Epithelial cell of esophagus (primary cell): ENCODE data around the gene IL1F10.

ENCODE experiments used
- DNase-seq: peaks from one replicate; pipeline ENCODE4 v3.0.0; 2010; ENCODE audit warnings: low read depth
- H3K4me3 ChIP-seq: 2 replicates; pipeline ENCODE4 v1.5.1; 2011; ENCODE audit warnings: mild to moderate bottlenecking, low read length, control low read depth
- TF ChIP-seq, protein P1 (sequence below): IDR thresholded peaks from 2 replicates; pipeline ENCODE4 v1.5.1; 2011; ENCODE audit warnings: low read depth, mild to moderate bottlenecking, low read length, control low read depth, inconsistent platforms; ENCODE audit not compliant: insufficient read depth; ENCODE audit errors: missing control alignments

The IL1F10 gene, protein sequence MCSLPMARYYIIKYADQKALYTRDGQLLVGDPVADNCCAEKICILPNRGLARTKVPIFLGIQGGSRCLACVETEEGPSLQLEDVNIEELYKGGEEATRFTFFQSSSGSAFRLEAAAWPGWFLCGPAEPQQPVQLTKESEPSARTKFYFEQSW

DNA sequence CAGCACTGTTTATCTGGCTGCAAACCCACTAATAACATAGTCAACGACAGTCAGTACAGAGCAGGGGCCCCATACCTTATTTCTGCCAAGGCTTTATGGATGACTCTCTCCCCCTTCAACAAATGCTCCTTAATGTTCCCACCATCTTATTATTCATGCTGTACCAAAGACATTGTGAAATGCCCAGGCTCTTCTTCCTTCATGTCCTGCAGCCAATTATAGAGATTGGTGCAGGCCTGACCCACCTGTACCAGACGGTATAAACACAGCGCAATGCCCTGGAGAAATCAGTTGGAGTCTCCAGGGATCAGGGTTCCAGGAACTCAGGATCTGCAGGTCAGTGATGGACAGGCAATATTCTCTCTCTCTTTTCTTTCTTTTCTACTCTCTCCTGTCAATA, at the start of gene IL1F10:
TSS of gene IL1F10 (plus strand) at position 290 of the 400 bp plus-strand sequence. CDS start 4,769 bp downstream, outside the sequence.
- H3K4me3 ChIP-seq: no peak within 1 kb of the TSS
- no peak for DNase-seq
- TF ChIP-seq, protein P1, sequence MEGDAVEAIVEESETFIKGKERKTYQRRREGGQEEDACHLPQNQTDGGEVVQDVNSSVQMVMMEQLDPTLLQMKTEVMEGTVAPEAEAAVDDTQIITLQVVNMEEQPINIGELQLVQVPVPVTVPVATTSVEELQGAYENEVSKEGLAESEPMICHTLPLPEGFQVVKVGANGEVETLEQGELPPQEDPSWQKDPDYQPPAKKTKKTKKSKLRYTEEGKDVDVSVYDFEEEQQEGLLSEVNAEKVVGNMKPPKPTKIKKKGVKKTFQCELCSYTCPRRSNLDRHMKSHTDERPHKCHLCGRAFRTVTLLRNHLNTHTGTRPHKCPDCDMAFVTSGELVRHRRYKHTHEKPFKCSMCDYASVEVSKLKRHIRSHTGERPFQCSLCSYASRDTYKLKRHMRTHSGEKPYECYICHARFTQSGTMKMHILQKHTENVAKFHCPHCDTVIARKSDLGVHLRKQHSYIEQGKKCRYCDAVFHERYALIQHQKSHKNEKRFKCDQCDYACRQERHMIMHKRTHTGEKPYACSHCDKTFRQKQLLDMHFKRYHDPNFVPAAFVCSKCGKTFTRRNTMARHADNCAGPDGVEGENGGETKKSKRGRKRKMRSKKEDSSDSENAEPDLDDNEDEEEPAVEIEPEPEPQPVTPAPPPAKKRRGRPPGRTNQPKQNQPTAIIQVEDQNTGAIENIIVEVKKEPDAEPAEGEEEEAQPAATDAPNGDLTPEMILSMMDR: no peak

DNA sequence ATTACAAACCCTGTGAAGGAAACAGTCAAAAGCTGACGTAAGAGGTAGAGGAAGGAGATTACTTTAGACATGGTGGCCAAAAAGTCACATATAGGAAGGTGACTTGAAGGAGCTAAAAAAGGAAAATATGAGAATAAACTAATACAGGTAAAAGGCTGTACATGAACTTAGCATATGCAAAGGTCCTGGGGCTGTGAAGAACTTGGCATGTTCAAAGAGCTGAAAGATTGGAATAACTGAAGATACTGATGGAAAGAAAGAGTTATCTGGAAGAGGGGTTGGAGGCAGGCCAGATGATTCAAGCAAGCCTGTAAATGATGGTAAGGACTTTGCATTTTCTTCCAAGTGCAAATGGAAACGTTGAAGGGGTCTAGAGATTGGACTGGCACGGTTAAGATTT, 49.3 kb upstream of the IL1F10 start:
- H3K4me3 ChIP-seq: no peak overlapping the region
- DNase-seq: no peak
- TF ChIP-seq, protein P1: no peak

DNA sequence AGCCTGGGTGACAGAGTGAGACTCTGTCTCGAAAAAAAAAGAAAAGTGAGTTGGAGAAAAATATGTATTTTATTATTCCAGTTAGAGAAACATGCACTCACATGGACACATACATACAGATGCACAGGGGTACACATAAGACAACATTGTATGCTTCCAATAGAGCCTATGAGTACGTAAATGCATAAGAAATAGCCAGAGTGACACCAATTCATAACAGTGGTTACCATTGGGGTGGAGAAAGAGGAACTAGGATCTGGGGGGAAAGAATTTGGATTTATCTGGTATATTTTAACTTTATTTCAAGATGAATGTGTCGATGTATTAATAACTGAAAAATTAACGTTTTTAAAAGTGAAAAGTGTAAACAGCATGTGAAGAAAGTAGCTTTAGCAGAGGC, 46.5 kb upstream of the IL1F10 start:
- DNase-seq: no peak
- TF ChIP-seq, protein P1: no peak
- H3K4me3 ChIP-seq: no peak overlapping the region

DNA sequence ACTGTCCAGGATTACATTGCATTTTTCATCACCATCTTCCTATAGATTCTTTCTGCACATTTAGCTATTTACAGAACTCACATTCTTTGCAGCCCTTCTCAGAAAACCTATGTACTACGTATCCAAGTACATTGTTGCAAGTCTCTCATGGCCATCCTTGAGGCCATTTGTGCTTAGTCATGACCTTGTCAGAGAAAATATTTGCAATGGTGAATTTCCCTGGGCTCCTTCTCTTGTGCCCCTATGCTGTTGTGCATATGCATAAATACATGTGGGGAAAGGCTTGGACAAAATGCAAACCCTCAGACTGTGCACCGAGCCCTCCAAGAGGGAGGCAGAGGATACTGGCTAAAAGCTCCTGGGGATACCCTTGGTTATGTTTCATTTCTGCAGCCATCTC, 43.0 kb upstream of the IL1F10 start:
- DNase-seq: no peak
- H3K4me3 ChIP-seq: no peak overlapping the region
- TF ChIP-seq, protein P1: no peak

DNA sequence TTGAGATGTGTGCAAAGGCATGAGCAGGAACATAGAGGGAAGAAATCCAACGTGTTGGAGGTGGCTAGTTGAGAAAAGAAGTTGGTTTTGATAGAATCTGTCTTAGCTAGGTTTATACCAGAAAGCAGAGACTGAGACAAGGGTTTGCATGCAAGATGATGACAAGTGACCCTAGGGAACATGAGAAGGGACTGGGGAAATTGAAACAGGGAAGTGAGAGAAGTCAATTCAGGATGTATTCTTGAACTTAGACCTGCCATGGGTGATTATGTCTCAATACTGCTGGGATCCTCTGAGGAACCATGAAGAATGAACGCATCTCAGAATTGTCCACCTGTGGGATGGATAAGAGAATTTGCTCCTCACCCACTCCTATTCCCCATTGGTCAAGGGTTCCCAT, 42.0 kb upstream of the IL1F10 start:
- no peak for DNase-seq
- TF ChIP-seq, protein P1: no peak
- no peak overlapping the region for H3K4me3 ChIP-seq

DNA sequence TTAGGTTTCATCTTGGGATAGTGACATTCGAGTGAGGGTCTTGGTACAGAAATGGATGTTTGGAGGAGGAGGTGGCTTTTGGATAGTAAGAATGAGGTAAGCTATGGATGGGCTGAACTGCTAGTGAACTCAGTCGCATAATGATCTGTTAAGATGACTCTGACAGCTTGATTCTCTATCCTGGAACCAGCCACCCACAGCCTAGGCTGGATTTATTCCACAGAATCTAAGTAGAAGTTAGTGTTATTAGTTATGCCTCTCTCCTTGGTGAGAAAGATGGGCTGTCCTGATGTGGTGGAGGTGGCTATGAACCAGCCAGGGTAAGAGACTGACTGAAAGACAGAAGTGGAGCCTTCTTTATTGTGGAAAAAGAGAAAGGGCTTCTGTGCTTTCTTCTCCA, 40.1 kb upstream of the IL1F10 start:
- DNase-seq: no peak

DNA sequence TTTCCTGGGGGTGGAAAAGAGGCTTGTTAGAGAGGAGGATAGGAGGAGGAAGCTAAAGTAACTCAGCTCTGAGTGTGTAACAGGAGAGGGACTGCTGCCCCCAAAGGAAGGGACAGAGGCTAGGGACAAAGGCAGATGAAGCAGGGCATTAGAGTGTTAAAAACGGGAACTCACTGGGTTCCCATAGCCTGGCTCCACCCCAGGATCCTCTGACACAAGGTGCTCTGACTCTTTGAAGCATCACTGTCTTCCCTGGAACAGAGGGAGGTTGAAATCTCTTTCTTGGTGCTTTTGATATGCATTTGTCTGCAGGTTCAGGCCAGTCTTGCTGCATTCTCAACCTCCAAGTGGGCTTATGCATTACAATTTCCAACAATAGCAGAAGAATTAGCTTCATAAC, 39.7 kb upstream of the IL1F10 start:
- TF ChIP-seq, protein P1: no peak
- H3K4me3 ChIP-seq: no peak overlapping the region
- no peak for DNase-seq

More for the DNA sequence above, 40.1 kb upstream of the IL1F10 start:
- H3K4me3 ChIP-seq: no peak overlapping the region
- TF ChIP-seq, protein P1: no peak
